Mesodermal cell (in vitro differentiated cells): ENCODE data around the gene TPP2.
A peak's percentile ranks its signal among the peaks of the same experiment; 100 is the strongest.

Experiments used
- H3K27ac ChIP-seq: 2 replicates; pipeline ENCODE4 v1.7.0; 2013; ENCODE audit warnings: mild to moderate bottlenecking, low read depth, low read length, moderate library complexity; ENCODE audit not compliant: severe bottlenecking
- H3K36me3 ChIP-seq: 2 replicates; pipeline ENCODE4 v1.7.1; 2013; ENCODE audit warnings: mild to moderate bottlenecking, low read length, moderate library complexity; ENCODE audit not compliant: control insufficient read depth, insufficient read depth
- H3K4me1 ChIP-seq: one replicate; pipeline ENCODE4 v1.7.1; 2013; ENCODE audit warnings: mild to moderate bottlenecking, low read length; ENCODE audit not compliant: insufficient read depth, control insufficient read depth, poor library complexity, severe bottlenecking
- H3K4me3 ChIP-seq: 2 replicates; pipeline ENCODE4 v1.7.0; 2013; ENCODE audit warnings: low read length, control low read depth, mild to moderate bottlenecking; ENCODE audit not compliant: insufficient read depth, poor library complexity, severe bottlenecking; ENCODE audit errors: extremely low read depth
- H3K9me3 ChIP-seq: 2 replicates; pipeline ENCODE4 v1.7.1; 2013; ENCODE audit warnings: mild to moderate bottlenecking, low read length, moderate library complexity; ENCODE audit not compliant: control insufficient read depth
- WGBS, 2 experiments: methylation state at CpG; one replicate each; pipeline ENCODE4 v1.1.5; 2013; ENCODE audit warnings: missing lambda C conversion rate in 2 of 2; ENCODE audit not compliant: insufficient coverage in 2 of 2; 5-methylcytosine and 5-hydroxymethylcytosine counted together

TPP2 gene

DNA sequence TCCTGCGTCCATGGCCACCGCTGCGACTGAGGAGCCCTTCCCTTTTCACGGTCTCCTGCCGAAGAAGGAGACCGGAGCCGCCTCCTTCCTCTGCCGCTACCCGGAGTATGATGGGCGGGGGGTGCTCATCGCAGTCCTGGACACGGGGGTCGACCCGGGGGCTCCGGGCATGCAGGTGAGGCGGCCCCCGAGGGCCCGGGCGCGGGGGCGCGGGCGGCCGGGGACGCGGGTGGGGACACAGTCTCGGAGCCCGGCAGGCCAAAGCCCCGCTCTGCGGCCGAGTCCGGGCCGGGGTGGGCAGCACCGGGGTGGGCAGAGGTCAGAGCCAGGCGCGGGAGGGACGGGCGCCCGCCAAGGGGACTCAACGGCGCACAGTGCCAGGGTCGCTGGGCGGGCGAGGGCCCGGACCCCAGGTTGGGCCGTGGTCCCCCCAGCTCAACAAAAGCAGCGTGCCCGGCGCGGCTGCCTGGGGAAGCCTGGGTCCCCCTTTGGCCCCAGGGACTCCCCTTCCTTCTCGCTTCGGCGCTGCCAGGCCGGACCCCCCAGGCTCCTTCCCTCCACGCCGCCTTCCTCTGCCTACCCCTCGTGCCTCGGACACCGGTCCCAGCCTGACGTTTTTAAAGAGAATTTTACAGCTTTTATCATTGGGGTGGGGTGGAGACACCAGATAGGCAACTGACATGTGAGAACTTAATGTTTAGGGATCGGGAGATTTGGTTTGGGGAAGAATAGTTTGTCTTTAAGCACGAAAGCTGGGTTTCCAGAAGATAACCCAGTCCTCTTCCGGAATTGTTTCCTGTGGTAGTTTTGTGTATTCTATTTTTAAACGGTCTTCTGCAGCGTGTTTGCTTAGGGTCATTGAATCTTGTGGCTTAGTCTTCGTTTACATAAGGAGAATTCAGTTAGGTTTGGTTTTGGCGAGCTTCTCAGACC lies 509 bp downstream of the TPP2 start:
- H3K9me3 ChIP-seq, result no peaks in the 10 kb centered on the region
- H3K4me1 ChIP-seq, result peaks cover 7% of the 10 kb centered on the region
- WGBS, 2 experiments, result 0 to 1% methylated on average over 29 to 53 of the region's 67 CpGs
- peak overlapping the region; percentile 95 for H3K4me3 ChIP-seq
- peak overlapping the region; percentile 76 for H3K27ac ChIP-seq
- H3K36me3 ChIP-seq, result peaks cover 3% of the 10 kb centered on the region

DNA sequence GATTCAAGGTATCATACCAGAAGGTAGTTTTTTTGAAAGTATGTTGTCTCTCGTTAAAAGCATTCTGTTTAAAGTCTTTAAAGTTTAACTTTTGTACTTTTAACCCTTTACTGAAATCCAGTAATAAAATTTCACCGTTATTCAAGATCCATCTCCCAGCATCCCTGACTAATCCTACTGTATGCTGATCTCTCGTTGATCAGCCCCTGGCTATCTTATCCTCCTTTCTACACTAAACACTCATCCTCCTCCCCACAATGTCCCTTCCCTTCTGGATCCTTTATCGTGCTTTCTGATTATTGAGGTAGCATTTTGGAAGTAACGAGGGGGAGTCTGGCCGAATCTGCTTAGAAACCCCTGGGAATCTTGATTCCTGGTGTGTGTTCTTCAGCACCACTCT lies 1.3 kb downstream of the TPP2 start:
- H3K4me1 ChIP-seq, result peaks cover 5% of the 10 kb centered on the region
- 0 to 8% methylated on average over 2 of the region's 6 CpGs for WGBS, 2 experiments
- no peaks in the 10 kb centered on the region for H3K9me3 ChIP-seq
- no peak overlapping the region for H3K27ac ChIP-seq
- peaks cover 9% of the 10 kb centered on the region for H3K36me3 ChIP-seq
- H3K4me3 ChIP-seq, result peak overlapping the region; percentile 95

DNA sequence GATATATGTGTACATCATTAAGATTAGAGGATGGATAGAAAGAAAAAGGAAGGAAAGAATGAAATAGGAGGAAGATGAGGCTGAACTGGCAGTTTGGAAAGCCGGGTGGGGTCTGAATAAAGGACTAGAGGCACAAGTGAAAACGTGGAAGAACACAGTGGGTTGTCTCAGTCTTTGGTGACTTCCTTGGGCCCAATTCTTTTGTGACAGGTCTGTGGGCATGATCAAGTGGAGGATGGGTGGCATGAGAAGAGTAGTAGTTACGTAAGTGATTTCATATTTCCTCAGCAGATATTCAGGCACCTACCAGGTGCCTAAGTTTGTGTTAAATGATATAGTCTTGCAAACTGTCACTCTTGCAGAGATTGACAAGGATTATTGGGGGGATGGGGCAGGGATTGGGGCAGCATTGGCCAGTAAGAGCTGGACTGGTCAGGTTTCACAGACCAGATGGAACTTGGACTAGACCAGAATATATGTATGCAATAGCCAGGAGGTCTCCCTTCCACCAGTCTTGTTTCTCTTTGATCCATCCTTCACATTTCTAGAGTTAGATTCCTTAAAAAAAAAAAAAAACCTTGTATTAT lies 2.7 kb downstream of the TPP2 start:
- 86 to 92% methylated on average over 3 of the region's 3 CpGs for WGBS, 2 experiments
- H3K9me3 ChIP-seq, result no peaks in the 10 kb centered on the region
- peak overlapping the region; percentile 95 for H3K4me3 ChIP-seq
- H3K27ac ChIP-seq, result no peak overlapping the region
- peaks cover 24% of the 10 kb centered on the region for H3K36me3 ChIP-seq
- peaks cover 5% of the 10 kb centered on the region for H3K4me1 ChIP-seq

DNA sequence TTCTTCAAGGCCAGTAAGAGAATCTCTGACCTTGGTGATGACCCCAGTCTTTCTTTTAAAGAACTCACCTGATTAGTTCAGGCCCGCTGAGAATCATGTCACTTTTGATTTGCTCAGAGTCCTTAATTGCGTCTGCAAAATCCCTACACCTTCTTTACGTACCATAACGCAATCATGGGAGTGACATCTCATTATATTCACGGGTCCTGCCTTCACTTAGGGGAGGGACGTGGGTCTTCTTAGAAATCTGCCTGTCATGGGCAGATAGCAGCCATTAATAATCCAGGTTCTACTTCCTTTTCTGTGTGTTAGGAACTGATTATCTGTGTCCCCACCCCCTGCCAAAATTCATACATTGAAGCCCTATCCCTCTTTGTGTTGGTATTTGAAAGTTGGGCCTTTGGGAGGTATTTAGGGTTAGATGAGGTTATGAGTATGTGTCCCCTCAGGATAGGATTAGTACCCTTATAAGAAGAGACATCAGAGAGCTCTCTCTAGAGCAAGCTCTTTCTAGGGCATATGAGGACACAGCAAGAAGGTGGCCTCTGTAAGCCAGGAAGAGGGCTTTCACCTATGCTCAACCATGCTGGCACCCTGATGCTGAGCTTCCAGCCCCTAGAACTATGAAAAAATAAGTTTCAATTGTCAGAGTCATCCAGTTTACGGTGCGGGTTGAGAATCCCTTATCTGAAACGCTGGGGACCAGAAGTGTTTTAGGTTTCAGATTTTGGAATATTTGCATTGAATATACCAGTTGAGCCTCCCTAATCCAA lies 9.9 kb downstream of the TPP2 start:
- no peak overlapping the region for H3K27ac ChIP-seq
- H3K4me3 ChIP-seq, result no peak overlapping the region
- no peaks in the 10 kb centered on the region for H3K4me1 ChIP-seq
- no peaks in the 10 kb centered on the region for H3K9me3 ChIP-seq
- WGBS, 2 experiments, result 96 to 98% methylated on average over 9 of the region's 9 CpGs
- H3K36me3 ChIP-seq, result peaks cover 87% of the 10 kb centered on the region

DNA sequence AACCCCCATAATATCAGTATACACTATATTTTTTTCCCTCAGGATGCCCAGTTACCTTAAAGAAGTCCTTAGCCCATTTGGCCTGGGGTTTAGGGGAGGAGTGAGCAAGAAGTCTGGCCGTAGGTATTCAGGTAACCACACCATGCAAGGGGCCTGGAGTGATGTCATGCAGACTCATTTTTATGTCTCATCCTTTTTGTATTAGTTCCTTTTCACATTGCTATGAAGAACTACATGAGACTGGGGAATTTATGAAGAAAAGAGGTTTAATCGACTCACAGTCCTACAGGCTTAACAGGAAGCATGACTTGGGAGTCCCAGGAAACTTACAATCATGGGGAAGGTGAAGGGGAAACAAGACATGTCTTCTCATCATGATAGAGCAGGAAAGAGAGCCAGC lies 12.2 kb downstream of the TPP2 start:
- Histone ChIP-seq H3K4me1 (no peaks in the 10 kb centered on the region), H3K9me3 (no peaks in the 10 kb centered on the region), H3K27ac (no peak overlapping the region), H3K4me3 (no peak overlapping the region), H3K36me3 (peaks cover 73% of the 10 kb centered on the region)
- WGBS, 2 experiments, result 91% methylated on average over 1 of the region's 2 CpGs; no CpG with 5 or more reads in 1 of the 2 experiments

DNA sequence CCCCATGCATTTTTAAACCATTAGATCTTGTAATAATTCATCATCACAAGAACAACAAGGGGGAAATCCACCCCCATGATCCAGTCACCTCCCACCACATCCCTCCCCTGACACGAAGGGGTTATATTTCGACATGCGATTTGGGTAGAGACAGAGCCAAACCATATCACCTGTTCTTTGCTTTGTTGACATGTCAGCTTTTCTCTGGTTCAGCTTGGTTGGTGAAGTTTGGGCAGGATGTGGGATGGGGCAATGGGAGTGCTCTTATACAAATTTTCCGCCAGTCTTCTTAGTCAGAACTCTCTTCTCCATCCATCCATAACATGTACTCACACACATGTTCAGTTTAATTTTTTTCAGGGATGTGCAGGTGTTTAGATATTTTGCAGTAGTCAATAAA lies 12.9 kb downstream of the TPP2 start:
- Histone ChIP-seq H3K36me3 (peaks cover 71% of the 10 kb centered on the region), H3K4me3 (no peak overlapping the region), H3K27ac (no peak overlapping the region), H3K4me1 (no peaks in the 10 kb centered on the region), H3K9me3 (no peaks in the 10 kb centered on the region)
- 93% methylated on average over 3 of the region's 4 CpGs; no CpG with 5 or more reads in 1 of the 2 experiments for WGBS, 2 experiments

DNA sequence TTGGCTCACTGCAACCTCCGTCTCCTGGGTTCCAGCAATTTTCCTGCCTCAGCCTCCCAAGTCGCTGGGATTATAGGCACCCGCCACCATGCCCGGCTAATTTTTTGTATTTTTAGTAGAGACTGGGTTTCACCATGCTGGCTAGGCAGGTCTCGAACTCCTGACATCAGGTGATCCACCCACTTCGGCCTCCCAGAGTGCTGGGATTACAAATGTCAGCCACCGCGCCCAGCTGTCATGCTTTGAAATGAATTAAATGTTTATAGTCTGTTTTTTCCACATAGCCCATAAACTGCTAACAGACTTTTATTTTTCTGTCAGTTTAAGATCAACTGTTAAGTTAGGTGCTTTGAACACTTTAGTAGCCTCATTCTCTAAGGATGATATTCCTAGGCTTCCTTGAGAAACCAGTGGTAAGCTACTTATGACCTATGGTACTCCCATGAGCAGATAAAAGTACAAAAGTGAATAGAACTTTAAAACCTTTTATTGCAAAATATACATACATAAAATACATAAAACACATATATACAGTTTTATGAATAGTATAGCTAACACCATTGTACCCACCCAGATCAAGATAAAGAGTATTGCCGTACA lies 13.6 kb downstream of the TPP2 start:
- Histone ChIP-seq H3K36me3 (peaks cover 71% of the 10 kb centered on the region), H3K4me1 (no peaks in the 10 kb centered on the region), H3K27ac (no peak overlapping the region), H3K4me3 (no peak overlapping the region), H3K9me3 (no peaks in the 10 kb centered on the region)
- 94 to 100% methylated on average over 4 to 6 of the region's 9 CpGs for WGBS, 2 experiments

DNA sequence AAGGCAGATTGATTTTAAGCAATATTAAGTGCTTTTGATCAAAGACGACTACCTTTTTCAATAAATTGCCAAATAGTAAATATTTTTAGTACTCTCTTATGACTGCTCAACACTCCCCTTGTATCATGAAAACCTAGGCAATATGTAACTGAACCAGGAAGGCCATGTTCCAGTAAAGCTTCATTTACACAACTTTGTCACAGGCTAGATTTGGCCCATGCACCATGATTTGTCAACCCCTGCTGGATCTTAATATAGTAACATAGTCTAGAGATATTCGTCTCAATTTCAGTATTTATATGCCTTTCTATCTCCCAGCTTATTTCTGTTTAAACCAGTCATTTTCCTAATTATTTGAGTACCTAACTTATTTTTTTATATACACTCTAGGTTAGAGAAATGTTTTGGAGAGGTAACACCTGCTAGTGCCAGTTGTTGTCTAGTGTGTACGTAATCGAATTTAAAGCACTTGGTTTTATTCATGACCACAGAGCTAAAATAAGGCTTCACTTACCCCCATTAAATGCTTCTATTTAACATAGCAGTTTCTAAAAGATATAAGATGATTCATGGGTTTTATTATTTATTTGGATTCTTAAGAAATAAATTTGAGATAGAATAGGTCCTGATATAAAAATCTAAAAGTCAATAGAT lies 21.0 kb downstream of the TPP2 start:
- 80% methylated on average over 1 of the region's 4 CpGs; no CpG with 5 or more reads in 1 of the 2 experiments for WGBS, 2 experiments
- Histone ChIP-seq H3K36me3 (peaks cover 75% of the 10 kb centered on the region), H3K27ac (no peak overlapping the region), H3K9me3 (no peaks in the 10 kb centered on the region), H3K4me3 (no peak overlapping the region), H3K4me1 (no peaks in the 10 kb centered on the region)

DNA sequence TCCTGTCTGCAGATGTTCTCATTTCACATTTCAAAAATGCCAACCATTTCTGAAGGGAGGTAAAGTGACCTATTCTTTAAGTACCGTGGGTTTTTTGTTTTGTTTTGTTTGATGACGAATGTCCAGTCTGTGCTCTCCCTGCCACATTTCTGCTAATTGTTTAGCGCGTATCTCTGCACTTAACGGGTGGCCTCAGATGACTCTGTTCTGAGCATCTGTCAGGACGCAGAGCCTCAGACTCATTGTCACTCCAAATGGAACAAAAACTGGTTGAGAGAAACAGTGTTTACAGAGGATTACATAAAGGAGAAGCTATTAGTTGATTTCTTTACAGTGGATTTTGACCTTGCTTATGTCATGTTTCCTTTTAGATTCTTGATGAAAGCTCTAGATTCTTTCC lies 23.7 kb downstream of the TPP2 start:
- Histone ChIP-seq H3K36me3 (peaks cover 80% of the 10 kb centered on the region), H3K9me3 (no peaks in the 10 kb centered on the region), H3K27ac (no peak overlapping the region), H3K4me3 (no peak overlapping the region), H3K4me1 (no peaks in the 10 kb centered on the region)
- WGBS, 2 experiments, result 97 to 100% methylated on average over 5 to 6 of the region's 6 CpGs

DNA sequence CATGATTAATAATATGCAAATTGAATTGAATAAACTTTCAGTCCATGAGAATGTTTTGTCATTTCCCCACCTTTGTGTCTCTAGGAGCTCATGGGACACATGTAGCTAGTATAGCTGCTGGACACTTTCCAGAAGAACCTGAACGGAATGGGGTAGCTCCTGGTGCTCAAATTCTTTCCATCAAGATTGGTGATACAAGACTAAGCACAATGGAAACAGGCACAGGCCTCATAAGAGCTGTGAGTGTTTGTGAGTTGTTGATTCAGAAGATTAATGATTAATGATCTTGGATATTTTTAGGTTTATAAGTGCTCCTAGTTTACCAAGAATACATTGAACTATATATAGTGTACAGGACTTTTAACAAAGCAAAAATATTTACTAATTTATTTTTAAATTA lies 30.1 kb downstream of the TPP2 start:
- H3K27ac ChIP-seq, result no peak overlapping the region
- H3K4me1 ChIP-seq, result no peaks in the 10 kb centered on the region
- WGBS, 2 experiments, result 92 to 100% methylated on average over 1 of the region's 1 CpG
- H3K9me3 ChIP-seq, result no peaks in the 10 kb centered on the region
- no peak overlapping the region for H3K4me3 ChIP-seq
- H3K36me3 ChIP-seq, result peaks cover 79% of the 10 kb centered on the region
